ENCODE results near the gene CDH12. TPM values are rescaled to one million over a fixed set of nuclear protein-coding genes. Genes with fewer than 3 reads are reported as not detected.

Gene CDH12
- total RNA-seq, 1 experiment from 2014 or later = not detected

DNA sequence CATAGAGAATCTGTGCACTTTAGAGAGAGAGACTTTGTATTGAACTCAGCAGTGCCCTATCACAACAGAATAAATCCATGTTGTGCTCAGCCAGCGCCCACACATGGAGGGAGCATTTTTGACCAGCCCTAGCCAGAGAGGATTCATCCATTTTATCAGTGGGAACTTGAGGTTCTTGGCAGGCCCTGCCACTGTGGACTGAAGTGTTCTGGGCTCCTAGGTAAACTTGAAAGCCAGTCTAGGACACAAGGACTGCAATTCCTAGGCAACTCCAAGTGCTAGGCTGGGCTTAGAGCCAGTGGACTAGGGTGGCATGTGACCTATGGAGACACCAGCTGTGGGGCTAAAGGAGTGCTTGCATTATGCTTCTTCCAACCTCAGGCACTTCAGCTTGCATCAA, 523.5 kb downstream of the CDH12 start:
- Histone ChIP-seq H3K23me2 (ENCODE audit: insufficient read length, low read depth, low read length, poor library complexity, severe bottlenecking) (no peaks in the 10 kb centered on the region), H2BK20ac (ENCODE audit: low read depth, low read length, poor library complexity, severe bottlenecking) (no peak overlapping the region), H3K56ac (ENCODE audit: insufficient read length, low read depth, low read length) (no peak overlapping the region), H4K5ac (ENCODE audit: insufficient read length, low read depth, low read length) (no peak overlapping the region), H3K18ac (ENCODE audit: insufficient read length, low read depth, low read length) (no peak overlapping the region), H4K20me1 (ENCODE audit: control insufficient read depth, insufficient read depth, insufficient read length) (no peaks in the 10 kb centered on the region), H2BK120ac (ENCODE audit: low read depth, low read length, poor library complexity, severe bottlenecking) (no peak overlapping the region), H3K27ac (ENCODE audit: insufficient read length, low read depth, low read length) (no peak overlapping the region), H4K8ac (replicated peaks; ENCODE audit: insufficient read length, low read depth, low read length) (no peak overlapping the region), H3T11ph (ENCODE audit: low read length) (no peak overlapping the region), H4K91ac (ENCODE audit: insufficient read length, low read depth, low read length) (no peak overlapping the region), H3K14ac (ENCODE audit: insufficient read depth, low read length) (no peak overlapping the region), H2BK12ac (ENCODE audit: insufficient read length, low read depth, low read length) (no peak overlapping the region), H2AK5ac (ENCODE audit: insufficient read length, low read length) (no peak overlapping the region), H3K79me2 (ENCODE audit: insufficient read depth, low read length) (no peaks in the 10 kb centered on the region), H3K79me1 (ENCODE audit: insufficient read depth, low read depth, low read length, poor library complexity, severe bottlenecking) (no peaks in the 10 kb centered on the region), H3K9me3 (ENCODE audit: control insufficient read depth, low read depth, low read length) (no peaks in the 10 kb centered on the region), H3K27me3 (ENCODE audit: insufficient read depth, low read length) (no peaks in the 10 kb centered on the region), H3K4ac (ENCODE audit: low read depth, low read length) (no peak overlapping the region), H3K4me1 (ENCODE audit: insufficient read depth, low read length) (no peaks in the 10 kb centered on the region), H2BK5ac (ENCODE audit: insufficient read length, low read length) (no peak overlapping the region), H3K4me2 (ENCODE audit: insufficient read depth, insufficient read length, low read length) (no peak overlapping the region), H3K23ac (ENCODE audit: insufficient read length, low read depth, low read length) (no peak overlapping the region), H2BK15ac (ENCODE audit: low read depth, low read length) (no peak overlapping the region), H2AFZ (ENCODE audit: low read length) (no peak overlapping the region), H3K9ac (ENCODE audit: extremely low read depth, insufficient read length, low read length) (no peak overlapping the region)
- Mint-ChIP-seq H3K27ac (no peak overlapping the region; a peak in 1 of 7 replicates), H3K4me3 (no peak overlapping the region), H3K36me3 (ENCODE audit: insufficient read depth in 1 of 3, low read depth in 3 of 3) (peaks cover under 1 to 6% (median 1%) of the 10 kb centered on the region in 3 experiments; a peak in 5 of 7 replicates), H3K4me1 (peaks cover 0 to 3% of the 10 kb centered on the region in 2 experiments; a peak in 1 of 4 replicates), H3K9me3 (peaks cover 12 to 15% of the 10 kb centered on the region in 2 experiments), H3K27me3 (ENCODE audit: low read depth) (no peaks in the 10 kb centered on the region)
- DNase-seq = no peak
- WGBS (ENCODE audit: extremely low coverage, insufficient read length, low lambda C conversion rate) = no CpG with 5 or more reads among the region's 1 CpG
- TF ChIP-seq, protein P1, sequence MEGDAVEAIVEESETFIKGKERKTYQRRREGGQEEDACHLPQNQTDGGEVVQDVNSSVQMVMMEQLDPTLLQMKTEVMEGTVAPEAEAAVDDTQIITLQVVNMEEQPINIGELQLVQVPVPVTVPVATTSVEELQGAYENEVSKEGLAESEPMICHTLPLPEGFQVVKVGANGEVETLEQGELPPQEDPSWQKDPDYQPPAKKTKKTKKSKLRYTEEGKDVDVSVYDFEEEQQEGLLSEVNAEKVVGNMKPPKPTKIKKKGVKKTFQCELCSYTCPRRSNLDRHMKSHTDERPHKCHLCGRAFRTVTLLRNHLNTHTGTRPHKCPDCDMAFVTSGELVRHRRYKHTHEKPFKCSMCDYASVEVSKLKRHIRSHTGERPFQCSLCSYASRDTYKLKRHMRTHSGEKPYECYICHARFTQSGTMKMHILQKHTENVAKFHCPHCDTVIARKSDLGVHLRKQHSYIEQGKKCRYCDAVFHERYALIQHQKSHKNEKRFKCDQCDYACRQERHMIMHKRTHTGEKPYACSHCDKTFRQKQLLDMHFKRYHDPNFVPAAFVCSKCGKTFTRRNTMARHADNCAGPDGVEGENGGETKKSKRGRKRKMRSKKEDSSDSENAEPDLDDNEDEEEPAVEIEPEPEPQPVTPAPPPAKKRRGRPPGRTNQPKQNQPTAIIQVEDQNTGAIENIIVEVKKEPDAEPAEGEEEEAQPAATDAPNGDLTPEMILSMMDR (conservative IDR thresholded peaks at IDR 0.05) = no peak
